Astrocyte (in vitro differentiated cells and primary cell): ENCODE data around the gene CAMK2N1. TPM values are rescaled to one million over a fixed set of nuclear protein-coding genes. Genes with fewer than 3 reads are reported as not detected.

Experiments used
- DNase-seq: peaks from one replicate; pipeline ENCODE4 v3.0.0-alpha.2; 2010; ENCODE audit warnings: low read depth
- FAIRE-seq: peaks from 2 replicates; lab custom pipeline; 2011; peaks lifted over from hg19 to GRCh38; lab: Jason Lieb, UNC
- H2AFZ ChIP-seq: 2 replicates; pipeline ENCODE4 v1.6.0; 2012; ENCODE audit warnings: low read depth, low read length, inconsistent platforms
- H3K27ac ChIP-seq: 2 replicates; pipeline ENCODE4 v1.5.1; 2011; ENCODE audit warnings: low read depth, low read length, inconsistent platforms
- H3K27me3 ChIP-seq: 2 replicates; pipeline ENCODE4 v1.6.0; 2011; ENCODE audit warnings: low read length, inconsistent platforms; ENCODE audit not compliant: insufficient read depth
- H3K36me3 ChIP-seq: 2 replicates; pipeline ENCODE4 v1.5.1; 2011; ENCODE audit warnings: low read length, inconsistent platforms; ENCODE audit not compliant: insufficient read depth
- H3K4me1 ChIP-seq: 2 replicates; pipeline ENCODE4 v1.5.1; 2011; ENCODE audit warnings: low read length, inconsistent platforms; ENCODE audit not compliant: insufficient read depth
- H3K4me2 ChIP-seq: 2 replicates; pipeline ENCODE4 v1.6.0; 2012; ENCODE audit warnings: low read length, inconsistent platforms
- H3K4me3 ChIP-seq: 2 replicates; pipeline ENCODE4 v1.5.1; 2011; ENCODE audit warnings: low read depth, mild to moderate bottlenecking, low read length, inconsistent platforms; ENCODE audit not compliant: insufficient read depth
- H3K79me2 ChIP-seq: 2 replicates; pipeline ENCODE4 v1.6.0; 2012; ENCODE audit warnings: mild to moderate bottlenecking, low read length, inconsistent platforms; ENCODE audit not compliant: insufficient read depth
- H3K9ac ChIP-seq: 2 replicates; pipeline ENCODE4 v1.6.0; 2012; ENCODE audit warnings: mild to moderate bottlenecking, low read length, inconsistent platforms
- H3K9me3 ChIP-seq: 2 replicates; pipeline ENCODE4 v1.5.1; 2012; ENCODE audit warnings: low read depth, mild to moderate bottlenecking, low read length, inconsistent platforms; ENCODE audit not compliant: insufficient read depth
- H4K20me1 ChIP-seq: 2 replicates; pipeline ENCODE4 v1.6.0; 2012; ENCODE audit warnings: low read length, inconsistent platforms; ENCODE audit not compliant: insufficient read depth
- H3K27ac Mint-ChIP-seq: one replicate; pipeline ENCODE4 v1.8.0; 2021; ENCODE audit warnings: mild to moderate bottlenecking, mixed read lengths; ENCODE audit not compliant: unreplicated experiment
- H3K27me3 Mint-ChIP-seq: one replicate; pipeline ENCODE4 v1.8.0; 2021; ENCODE audit warnings: low read depth, mixed read lengths; ENCODE audit not compliant: unreplicated experiment
- H3K36me3 Mint-ChIP-seq: one replicate; pipeline ENCODE4 v1.8.0; 2021; ENCODE audit warnings: low read depth, mixed read lengths; ENCODE audit not compliant: unreplicated experiment
- H3K4me1 Mint-ChIP-seq: one replicate; pipeline ENCODE4 v1.8.0; 2021; ENCODE audit warnings: low read depth, mixed read lengths; ENCODE audit not compliant: unreplicated experiment
- H3K4me3 Mint-ChIP-seq: one replicate; pipeline ENCODE4 v1.8.0; 2021; ENCODE audit warnings: mild to moderate bottlenecking, moderate library complexity, mixed read lengths; ENCODE audit not compliant: unreplicated experiment
- H3K9me3 Mint-ChIP-seq: one replicate; pipeline ENCODE4 v1.8.0; 2021; ENCODE audit warnings: mild to moderate bottlenecking, mixed read lengths; ENCODE audit not compliant: unreplicated experiment
- CTCF ChIP-seq: IDR thresholded peaks from 2 replicates; pipeline ENCODE4 v1.5.1; 2011; ENCODE audit warnings: low read depth, mild to moderate bottlenecking, inconsistent platforms, low read length, moderate library complexity; ENCODE audit not compliant: insufficient read depth
- EZH2 ChIP-seq: IDR thresholded peaks from 2 replicates; pipeline ENCODE4 v1.6.1; 2012; ENCODE audit warnings: mild to moderate bottlenecking, low read length, inconsistent platforms; ENCODE audit not compliant: insufficient read depth
- total RNA-seq: library from RNA; stranded (reverse); gene quantifications from 2 replicates; pipeline ENCODE4 v1.2.1, GENCODE V29; 2021

CAMK2N1 gene
- total RNA-seq, 1 donor from 2014 or later: 18.9 TPM

GRCh38 chr1:20472860-20473711 lies 12.9 kb downstream of the CAMK2N1 start:
- Histone ChIP-seq H3K79me2 (no peaks in the 10 kb centered on the region), H3K4me3 (peak overlapping the region; percentile 7), H3K36me3 (no peaks in the 10 kb centered on the region), H3K9me3 (no peaks in the 10 kb centered on the region), H2AFZ (peak overlapping the region; percentile 61), H3K4me1 (peaks cover 17% of the 10 kb centered on the region), H3K27me3 (peaks cover 6% of the 10 kb centered on the region), H3K27ac (no peak overlapping the region), H3K9ac (no peak overlapping the region), H4K20me1 (no peaks in the 10 kb centered on the region), H3K4me2 (peak overlapping the region; percentile 62)
- Mint-ChIP-seq H3K4me3 (no peak overlapping the region), H3K27ac (no peak overlapping the region), H3K9me3 (peaks cover 2% of the 10 kb centered on the region), H3K27me3 (peaks cover 35% of the 10 kb centered on the region), H3K36me3 (peaks cover 1% of the 10 kb centered on the region), H3K4me1 (peaks cover 2% of the 10 kb centered on the region)
- FAIRE-seq: no peak
- no peak for TF ChIP-seq CTCF
- TF ChIP-seq EZH2: no peak
- no peak for DNase-seq

GRCh38 chr1:20472121-20472520 lies 13.9 kb downstream of the CAMK2N1 start:
- no peaks in the 10 kb centered on the region for H4K20me1 ChIP-seq
- no peak for FAIRE-seq
- peaks cover 11% of the 10 kb centered on the region for H3K4me1 ChIP-seq
- H3K36me3 Mint-ChIP-seq: peaks cover 1% of the 10 kb centered on the region
- H3K4me2 ChIP-seq: no peak overlapping the region
- H3K27ac Mint-ChIP-seq: no peak overlapping the region
- peak overlapping the region; percentile 54 for H3K4me3 Mint-ChIP-seq
- peaks cover 2% of the 10 kb centered on the region for H3K9me3 Mint-ChIP-seq
- peaks cover 39% of the 10 kb centered on the region for H3K27me3 Mint-ChIP-seq
- no peaks in the 10 kb centered on the region for H3K36me3 ChIP-seq
- no peaks in the 10 kb centered on the region for H3K9me3 ChIP-seq
- peaks cover 12% of the 10 kb centered on the region for H3K27me3 ChIP-seq
- no peak overlapping the region for H3K9ac ChIP-seq
- no peaks in the 10 kb centered on the region for H3K4me1 Mint-ChIP-seq
- H3K27ac ChIP-seq: no peak overlapping the region
- no peak overlapping the region for H2AFZ ChIP-seq
- no peak for TF ChIP-seq EZH2
- TF ChIP-seq CTCF: no peak
- H3K79me2 ChIP-seq: no peaks in the 10 kb centered on the region
- no peak for DNase-seq
- no peak overlapping the region for H3K4me3 ChIP-seq

GRCh38 chr1:20470194-20470593 lies 15.8 kb downstream of the CAMK2N1 start:
- H3K27me3 ChIP-seq: peaks cover 18% of the 10 kb centered on the region
- H4K20me1 ChIP-seq: no peaks in the 10 kb centered on the region
- no peak overlapping the region for H3K4me2 ChIP-seq
- no peaks in the 10 kb centered on the region for H3K4me1 ChIP-seq
- H3K79me2 ChIP-seq: no peaks in the 10 kb centered on the region
- H3K27ac ChIP-seq: no peak overlapping the region
- no peak overlapping the region for H3K9ac ChIP-seq
- no peak for TF ChIP-seq CTCF
- TF ChIP-seq EZH2: no peak
- H3K4me3 Mint-ChIP-seq: no peak overlapping the region
- H3K4me1 Mint-ChIP-seq: no peaks in the 10 kb centered on the region
- peaks cover 39% of the 10 kb centered on the region for H3K27me3 Mint-ChIP-seq
- H3K36me3 ChIP-seq: no peaks in the 10 kb centered on the region
- H3K36me3 Mint-ChIP-seq: peaks cover 1% of the 10 kb centered on the region
- peaks cover 3% of the 10 kb centered on the region for H3K9me3 Mint-ChIP-seq
- no peak overlapping the region for H3K4me3 ChIP-seq
- H3K9me3 ChIP-seq: no peaks in the 10 kb centered on the region
- H3K27ac Mint-ChIP-seq: no peak overlapping the region
- FAIRE-seq: no peak
- no peak for DNase-seq
- no peak overlapping the region for H2AFZ ChIP-seq
